T47D (cell line): Measurements from ENCODE around the gene CAVIN4.

ENCODE experiments used
- DNase-seq, 2 experiments: peaks; one replicate each; pipeline versions ENCODE4 v3.0.0 to v3.0.0-alpha.2; 2011 to 2012; ENCODE audit warnings: low read depth in 1 of 2, low spot score in 1 of 2
- JUND ChIP-seq: IDR thresholded peaks from 2 replicates; pipeline ENCODE4 v1.6.1; 2012; ENCODE audit warnings: low read depth
- in situ Hi-C: cut with HindIII; loops from 2 replicates; pipeline ENCODE4 v1.10.0; 2016; ENCODE audit warnings: low sequenced_read_pairs, low pct_unique_long_range_greater_than_20kb

Gene CAVIN4

GRCh38 chr9:100577776-100578448 is at the start of gene CAVIN4:
TSS of gene CAVIN4 (plus strand) at chr9:100578079. CDS start at chr9:100578144, 65 bp downstream.
- in situ Hi-C loops, result no loop called here
- TF ChIP-seq JUND, result no peak
- DNase-seq, result no peak

GRCh38 chr9:100534401-100534800 is 43.5 kb upstream of the CAVIN4 start:
- DNase-seq, result no peak
- in situ Hi-C loops, result no loop called here
- TF ChIP-seq JUND, result no peak

GRCh38 chr9:100540327-100540726 is 37.6 kb upstream of the CAVIN4 start:
- in situ Hi-C loops, result no loop called here
- no peak for TF ChIP-seq JUND

GRCh38 chr9:100549048-100549447 is 28.8 kb upstream of the CAVIN4 start:
- in situ Hi-C loops, result no loop called here
- DNase-seq, result no peak
- TF ChIP-seq JUND, result no peak

More at GRCh38 chr9:100540327-100540726, 37.6 kb upstream of the CAVIN4 start:
- no peak for DNase-seq

GRCh38 chr9:100554935-100555401 is 22.9 kb upstream of the CAVIN4 start:
- no peak for DNase-seq
- TF ChIP-seq JUND, result no peak
- in situ Hi-C loops, result no loop called here

- no peak for TF ChIP-seq JUND
- in situ Hi-C loops, result no loop called here
- DNase-seq, result no peak
Observed at GRCh38 chr9:100555471-100555870, 22.4 kb upstream of the CAVIN4 start.

- in situ Hi-C loops, result no loop called here
- DNase-seq, result no peak
- TF ChIP-seq JUND, result no peak
Observed at GRCh38 chr9:100557053-100557452, 20.8 kb upstream of the CAVIN4 start.

- no peak for DNase-seq
- TF ChIP-seq JUND, result no peak
- in situ Hi-C loops, result no loop called here
Observed at GRCh38 chr9:100561256-100561655, 16.6 kb upstream of the CAVIN4 start.

GRCh38 chr9:100567856-100568255 is 10.0 kb upstream of the CAVIN4 start:
- no peak for TF ChIP-seq JUND
- no peak for DNase-seq
- in situ Hi-C loops, result no loop called here

- DNase-seq, result no peak
- in situ Hi-C loops, result no loop called here
- TF ChIP-seq JUND, result no peak
Observed at GRCh38 chr9:100573655-100574260, 4.1 kb upstream of the CAVIN4 start.

- in situ Hi-C loops, result no loop called here
- no peak for TF ChIP-seq JUND
- DNase-seq, result no peak
Observed at GRCh38 chr9:100575006-100575405, 2.9 kb upstream of the CAVIN4 start.

GRCh38 chr9:100575765-100576386 is 2.0 kb upstream of the CAVIN4 start:
- TF ChIP-seq JUND, result no peak
- in situ Hi-C loops, result no loop called here
- DNase-seq, result no peak

- no peak for TF ChIP-seq JUND
- in situ Hi-C loops, result no loop called here
- DNase-seq, result no peak
Observed at GRCh38 chr9:100578610-100579009, 731 bp downstream of the CAVIN4 start.
